ENCODE data around the gene TRIM7.
"Not testable (repeated sequence)": the region's sequence is repeated elsewhere in the genome, so short reads cannot be mapped to it uniquely, and the experiment has no call there.

The TRIM7 gene

GRCh38 chr5:181210698-181211097 lies 5.7 kb upstream of the TRIM7 start:
- DNase-seq, result not testable (repeated sequence)

- DNase-seq, result not testable (repeated sequence)
These were observed 5.2 kb upstream of the TRIM7 start for GRCh38 chr5:181210148-181210547.

GRCh38 chr5:181209006-181209405 lies 4.0 kb upstream of the TRIM7 start:
- DNase-seq, result not testable (repeated sequence)

GRCh38 chr5:181207960-181208253 lies 2.9 kb upstream of the TRIM7 start:
- no peak for DNase-seq

GRCh38 chr5:181207214-181207959 lies 2.4 kb upstream of the TRIM7 start:
- no peak for DNase-seq

- no peak for DNase-seq
These were observed 1.0 kb upstream of the TRIM7 start for GRCh38 chr5:181205761-181206649.

GRCh38 chr5:181204113-181204825 lies 727 bp downstream of the TRIM7 start:
- no peak for DNase-seq

GRCh38 chr5:181203777-181204112 lies 1.3 kb downstream of the TRIM7 start:
- DNase-seq, result no peak

- no peak for DNase-seq
These were observed 1.8 kb downstream of the TRIM7 start for GRCh38 chr5:181203093-181203711.

GRCh38 chr5:181200816-181201215 lies 4.2 kb downstream of the TRIM7 start:
- no peak for DNase-seq

GRCh38 chr5:181199881-181200638 lies 4.9 kb downstream of the TRIM7 start:
- no peak for DNase-seq

GRCh38 chr5:181198905-181199519 lies 6.0 kb downstream of the TRIM7 start:
- DNase-seq, result no peak

- DNase-seq, result no peak
These were observed 6.8 kb downstream of the TRIM7 start for GRCh38 chr5:181198106-181198685.

- no peak for DNase-seq
These were observed 7.6 kb downstream of the TRIM7 start for GRCh38 chr5:181197326-181197951.

GRCh38 chr5:181195249-181195761 lies 9.7 kb downstream of the TRIM7 start:
- no peak for DNase-seq

GRCh38 chr5:181194489-181195248 lies 10.3 kb downstream of the TRIM7 start:
- DNase-seq, result no peak

- DNase-seq, result no peak
These were observed 11.3 kb downstream of the TRIM7 start for GRCh38 chr5:181193656-181194055.

- no peak for DNase-seq
These were observed 12.5 kb downstream of the TRIM7 start for GRCh38 chr5:181192337-181193046.

Data from NCI-H1436 treated with DMSO at 0.1 percent for 48 hours (cell line).